Renal cortical epithelial cell (primary cell): ENCODE measurements around the gene ADGRE3. TPM values are rescaled to one million over a fixed set of nuclear protein-coding genes. Genes with fewer than 3 reads are reported as not detected.
"Not testable (repeated sequence)": the region's sequence is repeated elsewhere in the genome, so short reads cannot be mapped to it uniquely, and the experiment has no call there.

Experiments used
- DNase-seq: peaks from one replicate; pipeline ENCODE4 v3.0.0-alpha.2; 2011; ENCODE audit warnings: low read depth
- total RNA-seq: library from RNA; depleted of rRNA; stranded (reverse); fragments of >200 nt; gene quantifications from 2 replicates; pipeline ENCODE4 v1.2.3, GENCODE V29; 2014

Gene ADGRE3
- total RNA-seq, 1 donor from 2014 or later = not detected

DNA sequence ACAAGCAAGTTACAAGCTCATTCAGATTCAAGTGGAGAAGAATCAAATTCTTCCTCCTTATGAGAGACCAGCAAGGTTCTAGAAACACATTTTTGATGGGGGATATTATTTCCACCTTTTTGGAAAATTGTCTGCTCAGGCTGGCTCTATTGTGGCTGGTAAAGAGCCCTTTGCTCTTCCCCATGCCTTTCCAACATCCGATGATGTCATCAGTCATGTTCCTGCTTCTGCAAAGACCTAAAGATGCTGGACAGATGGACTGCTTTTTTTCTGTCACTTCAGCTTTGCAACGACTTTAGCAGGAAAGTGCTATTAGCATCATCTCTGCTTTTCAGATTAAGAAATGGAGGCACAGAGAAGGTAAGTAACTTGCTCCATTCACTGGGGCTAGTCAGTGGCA lies 4.2 kb downstream of the ADGRE3 start:
- no peak for DNase-seq

DNA sequence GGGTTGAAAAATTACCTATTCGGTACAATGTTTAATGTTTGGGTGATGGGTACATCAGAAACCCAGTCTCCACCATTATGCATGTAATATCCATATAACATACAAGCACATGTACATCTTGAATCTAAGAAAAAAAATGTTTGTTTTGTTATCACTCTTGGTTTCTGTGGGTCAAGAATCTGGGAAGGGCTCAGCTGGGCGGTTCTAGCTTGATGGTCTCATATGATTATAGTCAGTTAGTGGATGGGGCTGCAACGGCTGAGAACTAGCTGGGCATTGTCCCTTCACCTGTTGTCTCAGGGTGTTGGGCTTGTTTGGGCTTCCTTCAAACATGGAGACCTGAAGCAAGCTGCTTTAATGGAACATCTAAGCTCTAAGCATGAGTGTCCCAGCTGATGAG lies 4.7 kb downstream of the ADGRE3 start:
- no peak for DNase-seq

DNA sequence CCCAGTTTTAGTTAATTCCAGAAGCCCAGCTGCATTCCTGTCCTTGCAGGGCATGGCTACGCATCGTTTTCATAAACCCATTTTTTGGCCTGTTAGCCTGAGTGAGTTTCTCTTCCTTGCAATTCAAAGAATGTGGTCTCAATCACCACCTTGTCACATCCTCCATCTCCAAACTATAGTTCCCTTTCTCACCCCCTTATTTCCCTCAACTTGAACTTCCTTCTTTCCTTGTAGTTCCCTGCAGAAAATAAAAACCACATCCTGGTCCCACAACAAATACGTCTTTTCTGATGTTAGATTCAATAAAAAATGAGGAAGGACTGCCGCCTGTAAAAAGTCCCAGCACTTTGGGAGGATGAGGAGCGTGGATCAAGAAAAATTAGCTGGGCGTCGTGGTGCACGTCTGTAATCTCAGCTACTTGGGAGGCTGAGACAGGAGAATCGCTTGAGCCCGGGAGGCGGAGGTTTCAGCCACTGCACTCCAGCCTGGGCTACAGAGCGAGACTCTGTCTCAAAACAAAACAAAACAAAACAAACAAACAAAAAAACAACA lies 13.2 kb downstream of the ADGRE3 start:
- DNase-seq = no peak

DNA sequence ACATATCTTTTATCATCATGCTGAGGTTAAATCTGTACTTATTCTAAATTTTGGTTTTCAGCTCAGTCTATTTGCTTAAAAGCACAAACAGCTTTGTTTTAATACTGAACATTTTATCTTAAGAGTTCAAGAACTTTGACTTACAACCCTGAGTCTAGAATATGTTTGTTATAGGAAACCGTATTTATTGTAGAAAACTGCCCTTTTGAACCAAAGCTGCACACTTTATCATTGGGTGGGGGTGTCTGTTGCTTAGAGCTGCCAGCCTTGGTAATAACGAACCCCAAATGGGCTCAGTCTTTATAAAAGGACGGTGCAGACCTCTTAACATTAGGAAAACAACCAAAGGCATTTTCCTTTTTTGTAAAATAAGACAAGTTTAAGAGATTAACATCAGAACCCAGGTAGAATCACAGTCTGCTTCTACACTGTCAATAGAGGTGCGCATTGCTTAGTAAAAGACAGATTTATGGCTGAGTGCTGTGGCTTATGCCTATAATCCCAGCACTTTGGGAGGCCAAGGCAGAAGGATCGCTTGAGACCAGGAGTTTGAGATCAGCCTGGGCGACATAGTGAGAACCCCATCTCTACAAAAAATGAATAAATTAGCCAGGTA lies 14.7 kb downstream of the ADGRE3 start:
- no peak for DNase-seq

DNA sequence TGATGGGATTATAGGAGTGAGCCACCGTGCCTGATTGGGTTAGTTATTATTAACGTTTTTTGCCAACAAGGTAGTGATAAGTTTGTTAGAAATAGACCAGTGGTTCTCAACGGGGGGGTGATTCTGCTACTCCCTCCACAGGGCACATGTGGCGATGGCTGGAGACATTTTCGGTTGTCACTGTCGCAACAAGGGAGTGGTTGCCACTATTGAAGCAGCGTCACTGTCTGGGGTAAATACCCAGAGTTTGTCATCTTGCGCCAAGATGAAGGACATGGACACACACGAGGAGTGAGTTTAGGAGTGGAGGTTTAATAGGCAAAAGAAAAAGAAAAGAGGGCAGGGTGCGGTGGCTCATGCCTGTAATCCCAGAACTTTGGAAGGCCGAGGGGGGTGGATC lies 18.9 kb downstream of the ADGRE3 start:
- no peak for DNase-seq

DNA sequence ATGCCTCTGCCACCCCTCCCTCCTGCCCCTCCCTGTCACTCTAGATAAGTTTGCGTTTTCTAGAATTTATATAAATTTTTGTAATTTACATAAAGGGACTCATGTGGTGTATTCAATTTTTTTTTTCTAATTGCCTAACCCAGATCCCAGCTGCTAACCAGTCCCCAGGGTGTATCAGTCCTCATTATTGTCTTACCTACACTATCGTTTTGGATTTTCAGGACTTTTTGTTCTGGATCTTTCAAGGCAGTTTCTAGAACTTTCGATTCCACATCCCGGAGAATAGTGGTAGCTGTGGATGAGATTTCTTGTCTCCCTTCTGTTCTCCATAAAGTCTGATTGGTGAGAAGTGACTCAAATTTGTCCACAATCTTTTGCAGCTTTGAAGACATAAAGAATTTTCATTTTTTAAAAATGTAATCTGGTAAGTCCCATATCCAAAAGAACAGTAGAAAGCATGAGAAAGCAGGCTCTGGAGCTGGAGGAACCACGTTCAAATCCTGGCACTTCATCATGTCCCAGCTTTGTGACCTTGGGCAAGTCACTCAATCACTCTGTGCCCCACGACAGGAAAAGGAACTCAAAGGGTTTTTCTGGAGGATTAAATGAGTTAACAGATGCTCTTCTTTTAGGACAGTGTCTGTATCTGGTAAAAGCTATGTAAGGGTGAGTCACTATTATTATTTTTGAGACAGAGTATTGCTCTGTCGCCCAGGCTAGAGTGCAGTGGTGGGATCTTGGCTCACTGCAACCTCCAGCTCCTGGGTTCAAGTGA lies 19.7 kb downstream of the ADGRE3 start:
- no peak for DNase-seq

DNA sequence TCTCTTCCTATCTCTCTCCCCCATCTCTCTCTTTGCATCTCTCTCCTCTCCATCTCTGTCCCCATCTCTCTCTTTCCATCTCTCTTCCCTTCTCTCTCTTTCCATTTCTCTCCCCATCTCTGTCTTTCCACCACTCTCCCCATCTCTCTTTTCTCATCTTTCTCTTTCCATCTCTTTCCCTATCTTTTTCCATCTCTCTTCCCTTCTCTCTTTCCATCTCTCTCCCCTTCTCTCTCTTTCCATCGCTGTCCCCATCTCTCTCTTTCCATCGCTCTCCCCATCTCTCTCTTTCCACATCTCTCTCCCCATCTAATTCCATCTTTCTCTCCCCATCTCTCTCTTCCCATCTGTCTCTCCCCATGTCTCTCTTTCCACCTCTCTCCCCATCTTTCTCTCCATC lies 24.5 kb downstream of the ADGRE3 start:
- DNase-seq = no peak

DNA sequence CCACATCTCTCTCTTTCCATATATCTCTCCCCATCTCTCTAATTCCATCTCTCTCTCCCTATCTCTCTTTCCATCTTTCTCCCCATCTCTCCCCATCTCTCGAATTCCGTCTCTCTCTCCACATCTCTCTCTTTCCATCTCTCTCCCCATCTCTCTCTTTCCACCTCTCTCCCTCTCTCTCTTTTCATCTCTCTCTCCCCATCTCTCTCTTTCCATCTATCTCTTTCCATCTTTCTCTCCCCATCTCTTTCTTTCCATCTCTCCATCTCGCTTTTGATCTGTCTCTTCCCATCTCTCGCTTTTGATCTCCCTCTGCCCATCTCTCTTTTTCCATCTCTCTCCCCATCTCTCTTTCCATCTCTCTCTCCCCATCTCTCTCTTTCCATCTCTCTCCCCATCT lies 25.6 kb downstream of the ADGRE3 start:
- no peak for DNase-seq

DNA sequence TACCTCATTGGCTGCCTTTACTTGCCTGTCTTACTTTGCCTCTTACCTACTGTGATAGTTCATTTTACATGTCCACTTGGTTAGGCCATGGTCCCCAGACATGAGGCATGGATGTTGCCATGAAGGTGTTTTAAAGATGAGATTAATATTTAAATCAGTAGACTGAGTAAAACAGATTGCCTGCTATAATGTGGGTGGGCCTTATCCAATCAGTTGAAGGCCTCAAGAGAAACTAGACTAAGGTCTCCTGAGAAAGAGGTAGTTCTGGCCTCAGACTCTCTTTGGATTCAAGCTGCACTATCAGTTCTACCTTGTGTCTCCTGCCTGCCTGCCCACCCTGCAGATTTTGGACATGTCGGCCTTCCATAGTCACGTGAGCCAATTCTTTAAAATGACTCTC lies 26.1 kb downstream of the ADGRE3 start:
- no peak for DNase-seq

DNA sequence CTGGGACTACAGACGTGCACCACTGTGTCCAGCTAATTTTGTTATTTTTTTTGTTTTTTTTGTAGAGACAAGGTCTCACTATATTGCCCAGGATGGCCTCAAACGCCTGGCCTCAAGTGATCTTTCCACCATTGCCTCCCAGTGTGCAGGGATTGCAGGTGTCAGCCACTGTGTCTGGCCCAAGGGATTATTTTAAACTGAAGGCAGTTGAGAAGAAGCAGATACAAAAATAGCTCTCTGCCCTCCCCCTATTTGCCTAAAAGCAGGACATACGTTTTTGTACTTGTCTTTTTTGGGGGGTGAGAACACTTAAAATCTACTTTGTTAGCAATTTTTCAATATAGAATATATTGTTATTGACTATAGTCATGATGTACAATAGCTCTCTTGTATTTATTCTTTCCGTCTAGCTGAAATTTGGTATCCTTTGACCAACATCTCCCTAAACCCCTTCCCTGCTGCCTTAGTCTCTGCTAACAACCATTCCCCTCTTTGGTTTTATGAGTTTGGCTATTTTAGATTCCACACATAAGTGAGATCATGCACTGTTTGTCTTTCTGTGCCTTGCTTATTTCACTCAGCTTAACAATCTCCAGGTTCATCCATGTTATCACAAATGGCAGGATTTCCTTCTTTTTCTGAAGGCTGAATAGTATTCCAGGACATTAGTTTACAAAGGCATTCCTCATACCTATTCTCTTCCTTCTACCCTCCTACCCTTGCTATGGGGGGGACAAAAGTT lies 34.9 kb downstream of the ADGRE3 start:
- no peak for DNase-seq

DNA sequence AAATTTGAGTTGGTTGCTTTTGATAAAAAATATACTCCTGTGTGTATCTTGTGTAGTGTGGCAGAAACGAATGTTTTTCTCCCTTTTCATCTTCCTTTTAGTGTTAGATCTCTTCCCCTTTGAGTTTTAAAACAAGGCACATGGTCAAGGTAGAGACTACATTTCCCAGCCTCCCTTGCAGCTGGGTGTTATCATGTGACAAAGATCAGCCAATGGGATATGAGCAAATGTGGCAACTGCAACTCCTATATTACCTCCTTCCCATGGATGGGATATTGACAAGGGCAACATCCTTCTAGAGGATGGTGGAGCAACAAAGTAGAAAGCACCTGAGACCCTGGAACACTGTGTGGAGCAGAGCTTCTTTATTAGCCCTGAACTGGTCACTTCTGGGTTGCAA lies 42.4 kb downstream of the ADGRE3 start:
- DNase-seq = peak; percentile 2

DNA sequence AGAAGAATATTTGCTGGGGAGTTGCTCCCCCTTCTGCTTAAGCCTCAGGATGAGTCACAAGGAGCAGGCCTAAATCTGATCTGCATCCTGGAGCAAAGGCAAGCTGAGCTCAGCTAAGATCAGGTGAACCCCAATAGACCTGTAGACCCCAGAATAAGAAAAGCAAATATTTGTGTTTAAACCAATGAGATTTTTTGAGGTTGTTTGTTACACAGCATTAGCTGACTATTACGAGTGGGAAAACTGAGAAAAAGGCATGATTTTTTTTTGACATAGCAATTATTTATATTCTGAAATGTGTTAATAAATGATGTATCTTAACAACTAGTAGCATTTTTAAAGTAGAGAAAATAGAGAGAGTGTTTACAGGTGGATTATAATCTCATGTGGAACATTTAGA lies 45.1 kb downstream of the ADGRE3 start:
- no peak for DNase-seq

DNA sequence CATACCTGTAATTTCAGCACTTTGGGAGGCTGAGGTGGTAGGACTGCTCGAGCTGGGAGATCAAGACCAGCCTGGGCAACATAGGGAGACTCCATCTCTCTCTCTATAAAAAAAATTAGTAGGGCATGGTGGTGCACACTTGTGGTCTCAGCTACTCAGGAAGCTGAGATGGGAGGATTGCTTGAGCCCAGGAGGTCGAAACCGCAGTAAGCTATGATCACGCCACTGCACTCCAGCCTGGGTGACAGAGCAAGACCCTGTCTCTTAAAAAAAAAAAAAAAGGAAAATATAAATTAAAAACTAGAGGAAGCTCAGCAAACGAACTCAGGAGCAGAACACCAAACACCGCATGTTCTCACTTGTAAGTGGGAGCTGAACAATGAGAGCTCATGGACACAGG lies 50.2 kb downstream of the ADGRE3 start:
- DNase-seq = not testable (repeated sequence)

DNA sequence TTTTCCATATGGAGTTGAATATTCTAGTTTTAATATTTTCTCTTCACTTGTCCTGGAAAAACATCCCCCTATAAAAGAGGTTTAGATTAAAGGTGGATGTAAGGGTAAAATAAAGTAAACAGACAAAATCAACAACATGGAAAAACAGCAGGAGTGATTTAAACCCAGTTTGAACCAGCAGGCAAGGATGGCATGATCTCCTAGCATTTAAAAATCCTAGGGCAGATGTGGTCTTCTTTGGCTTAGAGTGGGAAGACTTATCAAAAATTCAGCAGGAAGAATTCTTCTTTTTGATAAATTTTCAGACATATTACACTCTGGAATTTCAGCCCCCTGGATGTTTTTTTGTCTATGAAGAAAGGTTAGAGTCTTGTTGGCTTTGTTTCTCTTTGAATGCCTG lies 55.2 kb downstream of the ADGRE3 start:
- no peak for DNase-seq

DNA sequence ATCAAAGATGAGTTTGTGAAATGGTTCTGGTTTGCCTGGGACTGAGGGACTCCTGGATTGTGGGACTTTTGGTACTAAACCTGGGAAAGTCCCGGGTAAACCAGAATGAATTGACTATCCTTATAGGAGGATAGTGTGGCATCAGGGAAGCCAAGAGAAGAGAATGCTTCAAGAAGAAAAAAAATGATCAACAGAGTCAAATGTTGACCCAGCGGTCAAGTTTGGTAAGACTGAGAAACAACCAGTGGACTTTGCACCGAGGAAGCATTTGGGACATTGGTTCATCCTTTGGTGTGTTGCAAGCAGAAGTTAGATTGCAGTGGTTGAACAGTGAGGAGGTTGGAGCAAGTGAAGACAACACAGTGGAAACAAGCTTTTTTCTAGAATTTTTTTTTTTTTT lies 58.2 kb downstream of the ADGRE3 start:
- no peak for DNase-seq

DNA sequence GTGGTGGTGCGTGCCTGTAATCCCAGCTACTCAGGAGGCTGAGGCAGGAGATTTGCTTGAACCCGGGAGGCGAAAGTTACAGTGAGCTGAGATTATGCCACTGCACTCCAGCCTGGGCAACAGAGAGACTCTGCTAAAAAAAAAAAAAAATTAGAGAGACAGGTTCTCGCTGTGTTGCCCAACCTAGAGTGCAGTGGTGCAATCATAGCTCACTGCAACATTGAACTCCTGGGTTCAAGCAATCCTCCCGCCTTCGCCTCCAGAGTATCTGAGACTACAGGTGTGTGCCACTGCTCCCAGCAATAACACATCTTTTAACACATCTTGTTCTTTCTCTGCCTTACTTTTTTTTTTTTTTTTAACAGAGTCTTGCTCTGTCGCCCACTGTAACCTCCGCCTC lies 59.0 kb downstream of the ADGRE3 start:
- no peak for DNase-seq

DNA sequence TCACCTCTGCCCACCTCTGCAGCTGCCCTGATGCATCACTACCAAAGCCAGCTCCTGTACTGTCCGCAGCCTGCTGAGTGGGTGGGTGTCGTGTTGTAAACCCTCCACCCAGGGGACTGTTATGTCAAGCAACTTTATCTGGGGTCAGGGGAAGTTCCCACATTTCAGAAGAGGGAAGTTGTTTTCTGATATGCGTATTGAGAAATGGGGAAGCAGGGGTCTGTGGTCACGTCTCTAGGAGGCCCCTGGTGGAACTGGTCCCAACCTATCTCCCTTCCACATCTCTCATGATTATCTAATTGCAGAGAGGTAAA lies 60.6 kb downstream of the ADGRE3 start:
- no peak for DNase-seq

DNA sequence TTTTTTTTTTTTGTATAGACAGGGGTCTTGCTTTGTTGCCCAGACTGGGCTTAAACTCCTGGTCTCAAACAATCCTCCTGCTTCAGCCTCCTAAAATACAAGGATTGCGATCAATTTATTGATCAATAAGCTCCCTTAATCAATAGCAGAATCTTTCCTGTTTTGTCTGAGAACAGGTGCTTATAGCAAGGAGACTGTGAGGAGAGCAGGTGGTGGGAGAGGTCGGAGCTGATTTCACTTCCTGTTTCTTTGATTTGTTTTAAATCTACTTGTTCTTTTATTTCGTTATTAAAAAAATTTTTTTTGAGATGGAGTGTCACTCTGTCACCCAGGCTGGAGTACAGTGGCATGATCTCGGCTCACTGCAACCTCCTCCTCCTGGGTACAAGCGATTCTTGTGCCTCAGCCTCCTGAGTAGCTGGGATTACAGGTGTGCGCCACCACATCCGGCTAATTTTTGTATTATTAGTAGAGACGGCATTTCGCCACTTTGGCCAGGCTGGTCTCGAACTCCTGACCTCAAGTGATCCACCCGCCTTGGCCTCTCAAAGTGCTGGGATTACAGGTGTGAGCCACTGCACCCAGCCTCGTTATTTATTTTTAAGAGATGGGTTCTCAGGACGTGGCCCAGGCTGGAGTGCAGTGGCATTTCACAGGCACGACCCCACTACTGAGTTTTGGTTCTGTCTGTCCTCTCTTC lies 61.1 kb downstream of the ADGRE3 start:
- DNase-seq = not testable (repeated sequence)

DNA sequence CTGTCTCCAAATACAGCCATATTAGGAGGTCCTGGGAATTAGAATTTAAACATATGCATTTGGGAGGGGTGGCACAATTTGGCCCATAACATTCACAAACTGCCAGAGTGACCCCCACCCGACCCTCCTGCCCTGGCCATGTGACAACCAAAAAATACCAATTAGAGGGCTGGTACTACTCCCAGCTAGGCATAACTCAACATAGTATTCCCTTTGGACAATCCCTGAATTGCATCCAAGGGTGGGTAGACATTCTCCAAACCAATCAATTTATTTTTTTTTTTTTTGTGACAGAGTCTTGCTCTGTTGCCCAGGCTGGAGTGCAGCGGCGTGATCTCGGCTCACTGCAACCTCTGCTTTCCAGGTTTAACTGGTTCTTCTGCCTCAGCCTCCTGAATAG lies 62.0 kb downstream of the ADGRE3 start:
- no peak for DNase-seq

DNA sequence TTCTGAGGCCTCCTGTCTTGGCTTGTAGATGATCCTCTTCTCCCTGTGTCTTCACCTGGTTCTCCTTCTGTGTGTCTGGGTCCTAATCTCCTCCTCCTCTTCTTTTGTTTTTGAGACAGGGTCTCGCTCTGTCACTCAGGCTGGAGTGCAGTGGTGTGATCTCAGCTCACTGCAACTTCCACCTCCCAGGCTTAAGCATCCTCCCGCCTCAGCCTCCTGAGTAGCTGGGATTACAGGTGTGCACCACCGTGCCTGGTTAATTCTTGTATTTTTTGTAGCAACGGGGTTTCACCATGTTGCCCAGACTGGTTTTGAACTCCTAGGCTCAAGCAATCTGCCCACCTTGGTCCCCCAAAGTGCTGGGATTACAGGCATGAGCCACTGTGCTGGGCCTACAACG lies 62.4 kb downstream of the ADGRE3 start:
- DNase-seq = not testable (repeated sequence)

DNA sequence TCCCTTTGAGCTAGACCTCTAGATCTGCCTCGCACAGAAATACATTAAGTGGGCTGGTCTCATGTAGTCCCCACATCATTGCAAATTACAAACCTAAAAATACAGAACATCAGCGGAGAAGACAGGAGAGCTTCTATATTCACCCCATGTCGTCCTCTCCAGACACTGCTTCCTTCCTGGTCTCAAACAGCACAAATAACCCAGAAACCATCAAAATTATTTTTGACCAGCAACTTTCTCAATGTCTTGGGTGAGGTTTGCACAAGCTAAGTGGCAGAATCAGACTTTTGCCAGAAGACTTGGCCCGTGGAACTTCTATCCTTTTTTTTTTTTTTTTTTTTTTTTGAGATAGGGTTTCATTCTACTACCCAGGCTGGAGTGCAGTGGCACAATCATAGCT lies 63.6 kb downstream of the ADGRE3 start:
- no peak for DNase-seq

DNA sequence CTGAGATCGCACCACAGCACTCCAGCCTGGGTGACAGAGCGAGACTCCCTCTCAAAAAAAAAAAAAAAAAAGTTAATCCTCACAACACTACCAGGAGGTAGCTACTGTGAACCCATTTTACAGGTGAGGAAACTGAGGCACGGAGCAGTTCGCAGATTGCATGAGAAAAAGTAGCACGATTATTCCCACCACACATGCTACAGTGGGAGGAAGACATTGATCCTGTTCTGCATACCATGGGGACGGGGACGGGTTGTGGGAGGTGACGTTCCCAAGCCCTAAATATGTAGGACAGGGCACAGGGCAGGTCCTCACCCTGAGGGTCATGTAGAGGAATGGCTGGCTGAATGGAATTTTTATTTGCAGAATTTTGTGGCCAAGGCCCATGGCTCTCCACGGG lies 68.0 kb downstream of the ADGRE3 start:
- DNase-seq = no peak
